GM18502 (cell line): ENCODE results near the gene GFER.
"Not testable (repeated sequence)": the region's sequence is repeated elsewhere in the genome, so short reads cannot be mapped to it uniquely, and the experiment has no call there.

Experiments
- ATAC-seq: cut with Tn5 transposase; IDR thresholded peaks from one replicate; pipeline ENCODE4 v1.9.1; 2021; ENCODE audit warnings: mild to moderate bottlenecking; ENCODE audit not compliant: unreplicated experiment, poor library complexity

The GFER gene

DNA sequence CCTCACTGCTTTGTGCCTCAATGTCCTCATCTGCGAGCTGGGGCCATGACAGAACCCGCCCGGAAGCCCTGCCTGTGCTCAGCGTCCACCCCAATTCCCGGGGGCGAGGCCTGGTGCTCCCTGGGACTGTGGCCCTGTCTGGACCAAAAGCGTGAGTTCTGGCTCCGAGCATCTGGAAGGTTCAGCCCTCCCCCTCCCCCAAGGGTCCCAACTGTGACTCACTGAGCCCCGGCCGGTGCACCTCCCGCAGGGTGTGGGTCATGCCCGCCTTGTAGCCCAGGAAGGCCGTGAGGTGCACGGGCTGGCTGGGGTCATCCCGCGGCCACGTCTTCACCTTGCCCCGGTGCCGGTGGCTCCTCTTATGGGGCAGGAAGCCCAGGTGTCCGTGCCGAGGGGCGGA, 30.3 kb upstream of the GFER start:
- ATAC-seq, result no peak

- ATAC-seq, result not testable (repeated sequence)
Measured at GRCh38 chr16:1957434-1958142, 26.4 kb upstream of the GFER start.

- not testable (repeated sequence) for ATAC-seq
Measured at GRCh38 chr16:1958143-1958491, 25.9 kb upstream of the GFER start.

- ATAC-seq, result peak; percentile 6
Measured at GRCh38 chr16:1958715-1959268, 25.2 kb upstream of the GFER start.

- ATAC-seq, result peak; percentile 72
Measured at GRCh38 chr16:1959269-1960039, 24.5 kb upstream of the GFER start, which contains the start of gene NDUFB10. Gene NDUFB10 (plus strand): TSS chr16:1959538. CDS start chr16:1959625, 87 bp downstream.

GRCh38 chr16:1960665-1961630, 23.0 kb upstream of the GFER start:
- ATAC-seq, result no peak

DNA sequence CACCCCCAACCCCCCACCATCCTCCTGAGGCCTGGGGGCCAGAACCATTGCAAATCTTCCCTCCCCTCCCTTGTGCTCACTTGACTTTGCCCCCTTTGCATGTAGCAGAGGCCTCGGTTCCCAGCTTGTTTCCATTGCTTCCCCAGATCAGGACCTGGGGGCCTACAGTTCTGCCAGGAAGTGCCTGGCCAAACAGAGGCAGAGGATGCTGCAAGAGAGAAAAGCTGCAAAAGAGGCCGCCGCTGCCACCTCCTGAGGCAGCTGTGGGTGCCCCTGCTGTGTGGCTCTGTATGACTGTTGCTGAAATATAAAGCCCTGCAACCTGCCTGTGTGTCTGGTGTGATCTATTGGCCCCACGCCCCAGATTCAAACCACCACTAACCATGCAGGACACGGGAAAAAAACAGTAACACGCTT, 22.3 kb upstream of the GFER start:
- no peak for ATAC-seq

GRCh38 chr16:1962161-1963153, 21.5 kb upstream of the GFER start:
- not testable (repeated sequence) for ATAC-seq

GRCh38 chr16:1963806-1964505, 20.0 kb upstream of the GFER start:
- ATAC-seq, result peak; percentile 2

DNA sequence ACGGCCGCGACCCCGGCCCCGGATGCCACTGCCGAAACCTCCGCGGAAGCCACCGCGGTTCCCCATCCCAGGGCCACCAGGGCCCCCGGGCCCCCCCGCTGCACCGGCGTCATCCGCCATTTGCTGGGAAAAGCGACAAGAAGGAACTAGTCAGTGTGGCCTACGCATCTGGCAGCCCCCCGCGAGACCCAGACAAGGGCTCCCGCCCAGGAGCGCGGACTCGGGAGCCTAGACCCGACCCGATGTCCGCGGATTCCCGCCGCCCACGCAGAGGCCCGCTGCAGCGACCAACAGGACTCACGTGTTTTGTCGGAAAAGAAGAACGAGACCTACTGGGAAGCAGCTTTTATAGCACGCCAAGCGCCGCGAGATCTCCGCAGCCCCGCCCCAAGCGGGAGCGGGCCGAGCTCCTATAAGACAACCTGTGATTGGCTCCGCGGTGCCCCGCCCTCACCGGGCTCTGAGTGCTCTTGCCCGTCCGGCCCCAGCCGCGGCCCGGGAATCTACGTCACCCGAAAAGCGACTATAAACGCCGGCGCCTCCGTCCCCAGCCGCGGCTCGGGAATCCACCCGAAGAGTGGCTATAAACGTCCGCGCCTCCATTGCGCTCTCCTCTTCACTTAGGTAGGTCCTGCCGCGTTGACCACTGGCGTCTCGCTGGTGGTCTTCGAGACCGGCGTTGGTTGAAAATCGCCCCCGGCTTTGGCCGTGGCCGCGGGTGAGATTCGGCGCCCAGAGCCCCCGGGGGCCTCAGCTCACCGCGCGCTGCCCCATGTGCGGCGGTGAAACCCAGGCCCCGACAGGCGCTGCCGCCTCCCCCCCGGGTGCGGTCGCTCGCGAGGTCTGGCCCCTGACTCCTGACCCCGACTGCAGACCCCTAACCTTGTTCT, 19.2 kb upstream of the GFER start, which contains the start of gene RPS2:
Gene RPS2 (minus strand): TSS at position 321 of the 890 bp plus-strand sequence. CDS start 201 bp downstream, at position 120.
- peak; percentile 78 for ATAC-seq

DNA sequence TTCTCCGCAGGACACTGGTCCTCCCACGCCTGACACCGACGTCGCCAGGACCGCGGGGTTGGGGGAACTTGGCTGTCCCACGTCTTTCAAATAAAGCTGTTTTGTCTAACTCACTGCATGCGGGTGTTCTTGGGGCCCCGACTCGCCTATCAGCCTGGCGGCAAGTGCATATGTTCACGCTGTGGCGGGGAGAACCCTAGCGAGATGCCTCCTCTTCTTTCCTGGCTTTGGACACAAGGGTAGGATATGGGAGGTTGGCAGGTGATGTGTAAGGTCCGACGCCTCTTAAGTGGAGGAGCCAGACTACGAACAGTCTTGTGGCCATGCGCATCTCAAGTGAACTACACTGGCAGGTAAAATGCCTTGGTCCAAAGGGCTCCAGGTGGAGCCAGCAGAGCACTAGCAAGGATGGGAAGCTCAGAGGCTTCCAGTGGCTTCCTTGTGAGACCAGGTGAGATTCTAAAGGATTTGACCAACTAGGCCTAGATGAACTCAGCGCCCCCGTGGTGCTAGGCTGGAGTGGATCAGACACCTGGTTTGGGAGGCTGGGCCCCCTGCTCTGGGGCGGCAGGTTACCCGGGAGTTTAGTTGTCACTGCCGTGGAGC, 18.5 kb upstream of the GFER start:
- ATAC-seq, result no peak

- no peak for ATAC-seq
Measured at GRCh38 chr16:1966460-1966859, 17.5 kb upstream of the GFER start, which contains the start of gene RNF151. Gene RNF151 (plus strand): TSS chr16:1966856. CDS start chr16:1966882, 26 bp downstream.

DNA sequence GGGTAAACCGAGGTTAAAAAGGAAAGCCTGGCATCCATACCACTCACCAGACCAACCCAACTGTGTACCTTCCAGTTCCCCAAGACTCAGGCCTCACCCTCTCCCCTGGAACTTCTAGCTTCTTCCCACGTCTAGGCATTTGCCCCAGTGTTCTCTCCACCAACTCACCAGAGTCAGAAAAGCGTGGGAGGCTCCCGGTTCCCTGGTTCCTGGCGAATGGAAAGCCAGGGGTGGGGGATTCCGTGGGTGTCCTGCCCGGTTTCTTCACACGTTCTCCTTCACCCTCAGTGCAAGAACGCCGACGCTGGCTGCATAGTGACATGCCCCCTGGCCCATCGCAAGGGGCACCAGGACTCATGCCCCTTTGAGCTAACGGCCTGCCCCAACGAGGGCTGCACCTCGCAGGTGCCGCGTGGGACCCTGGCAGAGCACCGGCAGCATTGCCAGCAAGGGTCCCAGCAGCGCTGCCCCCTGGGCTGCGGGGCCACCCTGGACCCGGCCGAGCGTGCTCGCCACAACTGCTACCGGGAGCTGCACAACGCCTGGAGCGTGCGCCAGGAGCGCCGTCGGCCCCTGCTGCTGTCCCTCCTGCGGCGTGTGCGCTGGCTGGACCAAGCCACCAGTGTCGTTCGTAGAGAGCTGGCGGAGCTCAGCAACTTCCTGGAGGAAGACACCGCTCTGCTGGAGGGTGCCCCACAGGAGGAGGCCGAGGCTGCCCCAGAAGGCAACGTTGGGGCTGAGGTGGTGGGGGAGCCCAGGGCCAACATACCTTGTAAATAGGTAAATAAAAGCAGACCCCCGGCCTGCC, 15.6 kb upstream of the GFER start:
- ATAC-seq, result no peak

GRCh38 chr16:1971796-1972489, 12.1 kb upstream of the GFER start, which contains the start of gene TBL3:
Gene TBL3 (plus strand): TSS chr16:1972053. CDS start chr16:1972165, 112 bp downstream.
- ATAC-seq, result peak; percentile 85

DNA sequence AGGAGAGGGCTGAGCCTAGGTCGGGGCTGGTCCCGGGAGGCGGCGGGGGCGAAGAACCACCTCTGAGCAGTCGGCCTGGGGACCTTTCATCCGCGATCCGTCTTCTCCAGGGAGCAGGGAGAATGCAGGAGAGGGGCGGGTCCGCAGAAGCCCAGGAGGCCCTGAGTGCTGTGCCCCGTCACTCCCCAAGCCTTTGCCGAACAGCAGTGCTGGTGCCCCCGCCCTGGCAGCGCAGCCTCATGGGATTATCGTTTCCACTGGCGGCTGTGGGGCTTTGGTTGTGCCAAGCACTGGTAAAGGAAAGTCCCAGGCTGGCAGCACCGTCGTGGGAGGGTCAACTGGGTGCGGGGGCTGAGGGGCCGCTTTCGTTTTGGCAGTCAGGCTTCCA, 11.5 kb upstream of the GFER start:
- ATAC-seq, result peak; percentile 9
